A673 (cell line): ENCODE data around the gene UVRAG. TPM values are rescaled to one million over a fixed set of nuclear protein-coding genes. Genes with fewer than 3 reads are reported as not detected.
"Not testable (repeated sequence)": the region's sequence is repeated elsewhere in the genome, so short reads cannot be mapped to it uniquely, and the experiment has no call there.

Source experiments
- BruUV-seq: library from RNA; stranded (reverse); fragments of 400-500 nt; replicated peaks from 2 replicates; lab custom pipeline; 2021; lab: Mats Ljungman, UMichigan
- CTCF ChIA-PET: fragments of 300-600 bp; sonication (Branson Sonifier 250); formaldehyde crosslinking; loops from one replicate; lab custom pipeline; 2022; ENCODE audit warnings: antibody characterized with exemption; lab: Charles Lee
- POLR2A ChIA-PET: fragments of 300-600 bp; sonication (Branson Sonifier 250); formaldehyde crosslinking; loops from one replicate; lab custom pipeline; 2022; ENCODE audit warnings: antibody characterized with exemption; ENCODE audit not compliant: low non-redundant PET; lab: Charles Lee
- DNase-seq: peaks from one replicate; pipeline ENCODE4 v3.0.0-alpha.2; 2015; ENCODE audit warnings: low spot score
- H3K27ac ChIP-seq: fragments of 200-600 bp; sonication (generic); 2 replicates; pipeline ENCODE4 v1.5.1; 2016; ENCODE audit warnings: mixed run types, low read depth, mild to moderate bottlenecking, mixed read lengths, antibody characterized with exemption, low read length; ENCODE audit not compliant: poor library complexity, severe bottlenecking
- H3K27me3 ChIP-seq: fragments of 200-600 bp; sonication (generic); replicated peaks from 2 replicates; pipeline ENCODE4 v1.6.1; 2017; ENCODE audit warnings: mixed run types, low read depth, mild to moderate bottlenecking, mixed read lengths, antibody characterized with exemption, low read length; ENCODE audit not compliant: insufficient read depth, poor library complexity
- H3K36me3 ChIP-seq: fragments of 200-600 bp; sonication (generic); 2 replicates; pipeline ENCODE4 v1.6.1; 2016; ENCODE audit warnings: mixed run types, mild to moderate bottlenecking, mixed read lengths, antibody characterized with exemption, low read length; ENCODE audit not compliant: insufficient read depth, poor library complexity, severe bottlenecking
- H3K4me1 ChIP-seq: fragments of 200-600 bp; sonication (generic); 2 replicates; pipeline ENCODE4 v1.6.1; 2017; ENCODE audit warnings: mixed run types, mild to moderate bottlenecking, mixed read lengths, antibody characterized with exemption, low read length; ENCODE audit not compliant: insufficient read depth, poor library complexity, severe bottlenecking
- H3K4me3 ChIP-seq: fragments of 200-600 bp; sonication (generic); 2 replicates; pipeline ENCODE4 v1.5.1; 2016; ENCODE audit warnings: low read depth, mixed run types, mild to moderate bottlenecking, mixed read lengths, low read length; ENCODE audit not compliant: poor library complexity, severe bottlenecking
- H3K9me3 ChIP-seq: fragments of 200-600 bp; sonication (generic); 2 replicates; pipeline ENCODE4 v1.6.1; 2016; ENCODE audit warnings: mixed run types, low read depth, mild to moderate bottlenecking, mixed read lengths, antibody characterized with exemption, low read length; ENCODE audit not compliant: poor library complexity, severe bottlenecking
- EZH2 ChIP-seq: fragments of 200-600 bp; sonication (generic); IDR thresholded peaks from 2 replicates; pipeline ENCODE4 v1.6.1; 2017; ENCODE audit warnings: borderline replicate concordance, low read depth, mild to moderate bottlenecking, mixed read lengths, antibody characterized with exemption, low read length; ENCODE audit not compliant: poor library complexity, severe bottlenecking
- intact Hi-C: fragments of 100-400 bp; cut with micrococcal nuclease; formaldehyde crosslinking; loops from one replicate; pipeline ENCODE4 v1.10.0; 2022; ENCODE audit not compliant: unreplicated experiment
- total RNA-seq: library from RNA; stranded (reverse); gene quantifications from 2 replicates; pipeline ENCODE4 v1.2.3, GENCODE V29; 2021
- TF ChIP-seq, protein P1 (sequence below): fragments of 300-800, 200-600 bp; sonication (generic); conservative IDR thresholded peaks from 2 replicates; pipeline ENCODE4 v1.5.1; 2017; ENCODE audit warnings: low read depth, mild to moderate bottlenecking, antibody characterized with exemption, low read length, moderate library complexity, mixed read lengths

Gene UVRAG
- total RNA-seq, 1 experiment from 2014 or later: 21.1 TPM

DNA sequence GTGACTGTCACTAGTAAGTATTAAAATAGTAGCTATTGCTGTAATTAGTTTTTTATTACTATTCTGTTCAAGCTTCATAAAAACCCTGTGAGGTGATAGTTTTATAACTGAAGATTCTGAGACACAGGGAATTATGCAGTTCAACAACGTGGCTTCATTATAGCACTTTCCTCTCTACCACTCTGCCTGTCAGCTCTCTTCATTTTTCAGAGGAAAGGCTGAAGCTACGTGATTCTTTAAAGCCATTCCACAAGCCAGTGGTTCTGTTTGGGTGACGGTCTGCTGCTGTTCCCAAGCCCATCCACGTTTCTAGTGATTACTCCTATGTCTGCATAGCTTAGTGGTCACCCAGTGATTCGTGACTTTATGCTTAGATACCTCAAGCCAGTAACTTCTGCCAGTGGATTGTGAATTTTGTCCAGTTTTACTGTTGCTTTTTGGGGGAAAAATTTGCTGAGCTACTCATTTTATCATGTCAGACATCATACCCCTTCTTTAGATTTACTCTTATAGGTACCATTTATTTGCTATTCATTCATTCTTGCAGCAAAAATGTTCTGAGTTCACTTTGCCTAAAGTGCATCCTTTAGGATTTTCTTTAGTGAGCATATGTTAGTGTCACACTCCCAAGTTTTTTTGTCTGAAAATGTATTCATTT lies 59.8 kb downstream of the UVRAG start:
- no TSS peak for BruUV-seq
- DNase-seq: no peak
- POLR2A ChIA-PET: interaction anchor here (0.7 kb wide), 1 partner anchor 331 kb away, joined by 3 read pairs; no protein-coding TSS in a partner anchor
- no peaks in the 10 kb centered on the region for H3K27me3 ChIP-seq
- no peak overlapping the region for H3K27ac ChIP-seq
- TF ChIP-seq EZH2: no peak
- TF ChIP-seq, protein P1, sequence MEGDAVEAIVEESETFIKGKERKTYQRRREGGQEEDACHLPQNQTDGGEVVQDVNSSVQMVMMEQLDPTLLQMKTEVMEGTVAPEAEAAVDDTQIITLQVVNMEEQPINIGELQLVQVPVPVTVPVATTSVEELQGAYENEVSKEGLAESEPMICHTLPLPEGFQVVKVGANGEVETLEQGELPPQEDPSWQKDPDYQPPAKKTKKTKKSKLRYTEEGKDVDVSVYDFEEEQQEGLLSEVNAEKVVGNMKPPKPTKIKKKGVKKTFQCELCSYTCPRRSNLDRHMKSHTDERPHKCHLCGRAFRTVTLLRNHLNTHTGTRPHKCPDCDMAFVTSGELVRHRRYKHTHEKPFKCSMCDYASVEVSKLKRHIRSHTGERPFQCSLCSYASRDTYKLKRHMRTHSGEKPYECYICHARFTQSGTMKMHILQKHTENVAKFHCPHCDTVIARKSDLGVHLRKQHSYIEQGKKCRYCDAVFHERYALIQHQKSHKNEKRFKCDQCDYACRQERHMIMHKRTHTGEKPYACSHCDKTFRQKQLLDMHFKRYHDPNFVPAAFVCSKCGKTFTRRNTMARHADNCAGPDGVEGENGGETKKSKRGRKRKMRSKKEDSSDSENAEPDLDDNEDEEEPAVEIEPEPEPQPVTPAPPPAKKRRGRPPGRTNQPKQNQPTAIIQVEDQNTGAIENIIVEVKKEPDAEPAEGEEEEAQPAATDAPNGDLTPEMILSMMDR: no peak
- intact Hi-C loops: no loop called here
- H3K4me3 ChIP-seq: no peak overlapping the region
- H3K4me1 ChIP-seq: no peaks in the 10 kb centered on the region
- H3K36me3 ChIP-seq: no peaks in the 10 kb centered on the region
- no peaks in the 10 kb centered on the region for H3K9me3 ChIP-seq
- CTCF ChIA-PET: no interaction called here

DNA sequence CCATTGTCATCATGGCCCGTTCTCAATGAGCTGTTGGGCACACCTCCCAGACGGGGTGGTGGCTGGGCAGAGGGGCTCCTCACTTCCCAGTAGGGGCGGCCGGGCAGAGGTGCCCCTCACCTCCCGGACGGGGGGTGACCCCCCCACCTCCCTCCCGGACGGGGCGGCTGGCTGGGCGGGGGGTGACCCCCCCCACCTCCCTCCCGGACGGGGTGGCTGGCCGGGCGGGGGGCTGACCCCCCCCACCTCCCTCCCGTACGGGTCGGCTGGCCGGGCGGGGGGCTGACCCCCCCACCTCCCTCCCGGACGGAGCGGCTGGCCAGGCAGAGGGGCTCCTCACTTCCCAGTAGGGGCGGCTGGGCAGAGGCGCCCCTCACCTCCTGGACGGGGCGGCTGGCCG lies 62.3 kb downstream of the UVRAG start:
- DNase-seq, BruUV-seq, intact Hi-C loops, H3K4me1 ChIP-seq, CTCF ChIA-PET, H3K27me3 ChIP-seq, H3K4me3 ChIP-seq, POLR2A ChIA-PET, H3K27ac ChIP-seq, H3K36me3 ChIP-seq, H3K9me3 ChIP-seq: not testable (repeated sequence)

DNA sequence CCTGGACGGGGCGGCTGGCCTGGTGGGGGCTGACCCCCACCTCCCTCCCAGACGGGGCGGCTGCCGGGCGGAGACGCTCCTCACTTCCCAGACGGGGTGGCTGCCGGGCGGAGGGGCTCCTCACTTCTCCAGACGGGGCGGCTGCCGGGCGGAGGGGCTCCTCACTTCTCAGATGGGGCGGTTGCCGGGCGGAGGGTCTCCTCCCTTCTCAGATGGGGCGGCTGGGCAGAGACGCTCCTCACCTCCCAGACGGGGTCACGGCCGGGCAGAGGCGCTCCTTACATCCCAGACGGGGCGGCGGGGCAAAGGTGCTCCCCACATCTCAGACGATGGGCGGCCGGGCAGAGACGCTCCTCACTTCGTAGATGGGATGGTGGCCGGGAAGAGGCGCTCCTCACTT lies 62.9 kb downstream of the UVRAG start:
- DNase-seq, H3K9me3 ChIP-seq, H3K4me3 ChIP-seq, H3K36me3 ChIP-seq, BruUV-seq, CTCF ChIA-PET, POLR2A ChIA-PET, intact Hi-C loops, H3K27me3 ChIP-seq, H3K4me1 ChIP-seq, H3K27ac ChIP-seq: not testable (repeated sequence)

DNA sequence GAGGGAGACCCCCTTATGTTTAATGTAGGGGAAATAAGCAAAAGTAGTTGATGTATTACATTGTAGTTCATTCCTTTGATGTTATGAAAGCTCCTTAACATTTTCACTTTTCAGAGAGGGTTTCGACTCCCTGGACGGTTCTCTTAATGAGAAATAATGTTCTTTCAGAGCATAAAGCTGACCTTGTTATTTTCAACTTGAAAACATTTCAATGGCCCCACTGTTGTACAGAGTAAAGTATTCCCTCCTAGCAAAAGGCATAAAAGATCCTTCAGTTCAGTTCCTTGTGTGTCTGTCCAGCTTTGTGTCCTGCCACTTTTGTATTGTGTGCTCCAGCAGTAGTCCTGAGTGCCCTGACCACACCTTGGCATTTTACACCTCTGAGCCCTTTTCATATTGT lies 63.9 kb downstream of the UVRAG start:
- DNase-seq: no peak
- BruUV-seq: no TSS peak
- ChIA-PET CTCF (no interaction called here), POLR2A (no interaction called here)
- TF ChIP-seq, protein P1: no peak
- TF ChIP-seq EZH2: no peak
- intact Hi-C loops: no loop called here
- Histone ChIP-seq H3K36me3 (no peaks in the 10 kb centered on the region), H3K9me3 (no peaks in the 10 kb centered on the region), H3K4me1 (no peaks in the 10 kb centered on the region), H3K27ac (no peak overlapping the region), H3K27me3 (no peaks in the 10 kb centered on the region), H3K4me3 (no peak overlapping the region)
